GM23248 (cell line): Measurements from ENCODE around the gene NEUROG1. TPM values are rescaled to one million over a fixed set of nuclear protein-coding genes. Genes with fewer than 3 reads are reported as not detected.

Experiments
- DNase-seq: peaks from one replicate; pipeline ENCODE4 v3.0.0-alpha.2; 2015
- H2AFZ ChIP-seq: fragments of 200-600 bp; sonication (generic); 2 replicates; pipeline ENCODE4 v1.6.1; 2016; ENCODE audit warnings: antibody characterized with exemption
- H3F3A ChIP-seq: fragments of 200-600 bp; sonication (generic); 2 replicates; pipeline ENCODE4 v1.6.1; 2016; ENCODE audit warnings: mild to moderate bottlenecking, antibody characterized with exemption, mixed run types; ENCODE audit not compliant: insufficient read depth
- H3K27ac ChIP-seq: fragments of 200-600 bp; sonication (generic); 2 replicates; pipeline ENCODE4 v1.5.1; 2016; ENCODE audit warnings: mild to moderate bottlenecking
- H3K27me3 ChIP-seq: fragments of 200-600 bp; sonication (generic); replicated peaks from 2 replicates; pipeline ENCODE4 v1.6.1; 2016; ENCODE audit warnings: mild to moderate bottlenecking; ENCODE audit not compliant: insufficient read depth
- H3K36me3 ChIP-seq: fragments of 200-600 bp; sonication (generic); 2 replicates; pipeline ENCODE4 v1.6.1; 2016; ENCODE audit warnings: low read depth, mild to moderate bottlenecking
- H3K4me1 ChIP-seq: fragments of 200-600 bp; sonication (generic); 2 replicates; pipeline ENCODE4 v1.6.1; 2016; ENCODE audit warnings: mild to moderate bottlenecking; ENCODE audit not compliant: insufficient read depth
- H3K4me2 ChIP-seq: fragments of 200-600 bp; sonication (generic); one replicate; pipeline ENCODE4 v1.6.1; 2016; ENCODE audit warnings: mild to moderate bottlenecking; ENCODE audit not compliant: unreplicated experiment
- H3K4me3 ChIP-seq: fragments of 200-600 bp; sonication (generic); 2 replicates; pipeline ENCODE4 v1.5.1; 2016; ENCODE audit warnings: mild to moderate bottlenecking
- H3K79me2 ChIP-seq: fragments of 200-600 bp; sonication (generic); 2 replicates; pipeline ENCODE4 v1.6.1; 2016; ENCODE audit warnings: mild to moderate bottlenecking; ENCODE audit not compliant: insufficient read depth
- H3K9ac ChIP-seq: fragments of 200-600 bp; sonication (generic); 2 replicates; pipeline ENCODE4 v1.6.1; 2016; ENCODE audit warnings: mild to moderate bottlenecking
- H3K9me2 ChIP-seq: fragments of 200-600 bp; sonication (generic); 2 replicates; pipeline ENCODE4 v1.6.1; 2016; ENCODE audit warnings: mixed run types, mild to moderate bottlenecking, moderate library complexity; ENCODE audit not compliant: insufficient read depth
- H3K9me3 ChIP-seq: fragments of 200-600 bp; sonication (generic); one replicate; pipeline ENCODE4 v1.6.1; 2017; ENCODE audit warnings: low read depth
- H4K20me1 ChIP-seq: fragments of 200-600 bp; sonication (generic); 2 replicates; pipeline ENCODE4 v1.6.0; 2016; ENCODE audit not compliant: insufficient read depth
- EZH2 ChIP-seq: fragments of 200-600 bp; sonication (generic); IDR thresholded peaks from 2 replicates; pipeline ENCODE4 v1.6.1; 2018; ENCODE audit warnings: antibody characterized with exemption, mild to moderate bottlenecking; ENCODE audit not compliant: insufficient read depth, poor library complexity, severe bottlenecking
- EZH2phosphoT487 ChIP-seq: fragments of 200-600 bp; sonication (generic); IDR thresholded peaks from 2 replicates; pipeline ENCODE4 v1.6.1; 2018; ENCODE audit warnings: antibody characterized with exemption, moderate library complexity, mild to moderate bottlenecking, low read depth; ENCODE audit not compliant: insufficient read depth
- WGBS, 2 experiments: methylation state at CpG; one replicate each; pipeline ENCODE4 v1.1.6; 2015 to 2017; ENCODE audit warnings: low lambda C conversion rate in 2 of 2, low coverage in 1 of 2; ENCODE audit errors: missing lambda C conversion rate in 2 of 2; 5-methylcytosine and 5-hydroxymethylcytosine counted together
- in situ Hi-C: fragments of 300-500 bp; cut with MboI; formaldehyde crosslinking; loops from 2 replicates; pipeline ENCODE4 v1.15.0; 2020
- polyA plus RNA-seq: library from polyadenylated mRNA; unstranded; fragments of >200 nt; fragmentation: Nextera tagmentation; extraction: Ambion mirVana; gene quantifications from 2 replicates; pipeline ENCODE4 v1.2.1, GENCODE V29; 2016
- total RNA-seq: library from RNA; depleted of rRNA; stranded (reverse); fragments of >200 nt; shearing (Covaris generic); gene quantifications from 2 replicates; pipeline ENCODE4 v1.2.3, GENCODE V29; 2014

Gene NEUROG1
- total and polyA plus RNA-seq, 2 experiments from 2014 or later = not detected

GRCh38 chr5:135569755-135570452 is 34.1 kb upstream of the NEUROG1 start:
- no peaks in the 10 kb centered on the region for H3F3A ChIP-seq
- H3K9me3 ChIP-seq = no peaks in the 10 kb centered on the region
- H3K9me2 ChIP-seq = no peaks in the 10 kb centered on the region
- H3K4me3 ChIP-seq = no peak overlapping the region
- H3K79me2 ChIP-seq = no peaks in the 10 kb centered on the region
- H3K27me3 ChIP-seq = peaks cover 10% of the 10 kb centered on the region; the same call in 1 of the 2 replicates
- in situ Hi-C loops = loop anchor here (25.0 kb wide), 1 partner anchor 642 kb away; no protein-coding TSS in a partner anchor
- WGBS, 2 experiments = 27 to 28% methylated on average over 10 of the region's 10 CpGs
- peak; percentile 68 for DNase-seq
- H3K9ac ChIP-seq = no peak overlapping the region
- H3K36me3 ChIP-seq = no peaks in the 10 kb centered on the region
- TF ChIP-seq EZH2phosphoT487 = no peak
- TF ChIP-seq EZH2 = no peak
- no peak overlapping the region for H3K4me2 ChIP-seq
- H3K27ac ChIP-seq = no peak overlapping the region
- H2AFZ ChIP-seq = no peak overlapping the region
- 0 out of 2 replicates have a peak, but pooled peaks cover 7% of the 10 kb centered on the region for H3K4me1 ChIP-seq
- no peaks in the 10 kb centered on the region for H4K20me1 ChIP-seq

DNA sequence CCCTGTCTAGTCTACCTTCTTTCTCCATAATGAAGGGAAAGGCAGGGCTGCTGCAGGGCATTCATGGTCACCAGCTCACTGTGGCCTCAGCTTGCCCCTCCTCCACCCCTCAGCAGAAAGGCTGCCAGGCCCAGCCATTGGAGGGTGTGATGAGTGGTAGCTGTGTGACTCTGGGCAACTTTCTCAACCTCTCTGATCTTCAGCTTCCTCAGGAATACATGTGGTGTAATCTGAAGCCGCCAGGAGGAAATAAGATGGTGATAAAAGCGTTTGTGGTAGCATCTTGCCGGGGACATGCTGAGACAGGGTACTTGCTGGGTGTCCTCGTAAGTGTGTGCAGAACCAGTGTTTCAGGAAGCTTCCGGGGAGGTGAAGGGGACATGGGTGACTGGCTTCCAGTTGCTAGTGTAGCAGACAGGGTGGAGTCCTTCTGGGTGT is 33.2 kb upstream of the NEUROG1 start:
- peaks cover 16% of the 10 kb centered on the region; the same call in 1 of the 2 replicates for H3K27me3 ChIP-seq
- H3K9me2 ChIP-seq = no peaks in the 10 kb centered on the region
- TF ChIP-seq EZH2 (no peak), EZH2phosphoT487 (no peak)
- H3K36me3 ChIP-seq = no peaks in the 10 kb centered on the region
- H3F3A ChIP-seq = no peaks in the 10 kb centered on the region
- H4K20me1 ChIP-seq = no peaks in the 10 kb centered on the region
- no peak overlapping the region for H3K9ac ChIP-seq
- no peak overlapping the region for H3K4me3 ChIP-seq
- H3K9me3 ChIP-seq = no peaks in the 10 kb centered on the region
- H3K79me2 ChIP-seq = no peaks in the 10 kb centered on the region
- WGBS, 2 experiments = 56 to 63% methylated on average over 5 of the region's 5 CpGs
- H3K4me2 ChIP-seq = no peak overlapping the region
- H3K4me1 ChIP-seq = 0 out of 2 replicates have a peak, but pooled peaks cover 7% of the 10 kb centered on the region
- in situ Hi-C loops = loop anchor here (25.0 kb wide), 1 partner anchor 643 kb away; no protein-coding TSS in a partner anchor
- no peak overlapping the region for H3K27ac ChIP-seq
- no peak overlapping the region for H2AFZ ChIP-seq
- no peak for DNase-seq

DNA sequence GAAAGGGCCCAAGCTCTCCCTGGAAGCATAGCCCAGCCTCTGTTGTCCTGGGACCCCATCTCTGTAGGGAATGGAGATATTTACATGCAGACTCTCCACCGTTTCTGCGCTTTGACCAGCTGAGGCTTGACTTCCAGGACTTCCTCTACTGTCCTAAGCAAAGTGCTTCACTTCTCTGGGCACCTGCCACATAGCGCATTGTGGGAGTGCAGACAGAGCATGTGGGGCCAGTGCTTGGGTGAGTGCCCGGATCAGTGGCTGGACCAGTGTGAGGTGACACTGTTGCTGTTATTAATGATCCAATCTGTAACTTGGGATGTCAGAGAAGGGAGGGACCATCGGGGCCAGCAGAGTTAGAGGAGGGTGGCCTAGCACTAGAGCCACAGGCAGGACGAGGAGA is 32.5 kb upstream of the NEUROG1 start:
- Histone ChIP-seq H4K20me1 (no peaks in the 10 kb centered on the region), H3F3A (no peaks in the 10 kb centered on the region), H3K9me3 (no peaks in the 10 kb centered on the region), H3K27ac (no peak overlapping the region), H3K4me3 (no peak overlapping the region), H3K36me3 (no peaks in the 10 kb centered on the region), H3K27me3 (peaks cover 16% of the 10 kb centered on the region; the same call in 1 of the 2 replicates), H3K4me1 (0 out of 2 replicates have a peak, but pooled peaks cover 7% of the 10 kb centered on the region), H3K9me2 (no peaks in the 10 kb centered on the region), H3K79me2 (no peaks in the 10 kb centered on the region), H3K9ac (no peak overlapping the region), H3K4me2 (no peak overlapping the region), H2AFZ (no peak overlapping the region)
- in situ Hi-C loops = loop anchor here (25.0 kb wide), 1 partner anchor 644 kb away; no protein-coding TSS in a partner anchor
- 52 to 55% methylated on average over 6 of the region's 6 CpGs for WGBS, 2 experiments
- TF ChIP-seq EZH2phosphoT487 = no peak
- no peak for TF ChIP-seq EZH2
- no peak for DNase-seq

DNA sequence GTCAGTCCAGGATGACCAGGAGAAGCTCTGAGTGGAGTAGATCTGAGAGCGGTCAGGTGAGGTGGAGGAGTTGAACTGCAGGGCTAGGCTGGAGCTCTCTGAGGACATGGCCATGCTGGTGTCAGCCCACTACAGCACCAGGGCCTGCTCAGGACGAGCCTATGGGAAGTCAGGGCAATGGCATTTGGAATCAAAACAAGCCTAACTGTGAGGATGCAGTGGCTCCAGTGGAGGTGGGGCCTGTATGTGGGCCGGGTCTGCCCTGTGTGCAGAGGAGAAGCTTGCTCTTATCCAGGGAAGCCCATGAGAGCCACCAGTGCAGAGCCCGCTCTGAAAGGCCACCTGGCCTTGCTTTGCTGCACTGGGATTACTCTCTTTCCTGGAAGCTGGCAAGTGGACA is 31.9 kb upstream of the NEUROG1 start:
- Histone ChIP-seq H3K4me2 (no peak overlapping the region), H2AFZ (no peak overlapping the region), H3K4me1 (0 out of 2 replicates have a peak, but pooled peaks cover 7% of the 10 kb centered on the region), H3K9me2 (no peaks in the 10 kb centered on the region), H3K27ac (no peak overlapping the region), H3K9ac (no peak overlapping the region), H3K27me3 (peaks cover 16% of the 10 kb centered on the region; the same call in 1 of the 2 replicates), H3K9me3 (no peaks in the 10 kb centered on the region), H3F3A (no peaks in the 10 kb centered on the region), H4K20me1 (no peaks in the 10 kb centered on the region), H3K4me3 (no peak overlapping the region), H3K36me3 (no peaks in the 10 kb centered on the region), H3K79me2 (no peaks in the 10 kb centered on the region)
- in situ Hi-C loops = loop anchor here (25.0 kb wide), 1 partner anchor 645 kb away; no protein-coding TSS in a partner anchor
- no peak for DNase-seq
- TF ChIP-seq EZH2 (no peak), EZH2phosphoT487 (no peak)
- WGBS, 2 experiments = 66 to 68% methylated on average over 4 of the region's 4 CpGs
